GM18868 (cell line): ENCODE data around the gene F11.
A peak's percentile ranks its signal among the peaks of the same experiment; 100 is the strongest.
"Not testable (repeated sequence)": the region's sequence is repeated elsewhere in the genome, so short reads cannot be mapped to it uniquely, and the experiment has no call there.

Experiments used
- ATAC-seq: cut with Tn5 transposase; IDR thresholded peaks from one replicate; pipeline ENCODE4 v1.9.1; 2021; ENCODE audit warnings: mild to moderate bottlenecking, moderate library complexity; ENCODE audit not compliant: unreplicated experiment

The F11 gene

DNA sequence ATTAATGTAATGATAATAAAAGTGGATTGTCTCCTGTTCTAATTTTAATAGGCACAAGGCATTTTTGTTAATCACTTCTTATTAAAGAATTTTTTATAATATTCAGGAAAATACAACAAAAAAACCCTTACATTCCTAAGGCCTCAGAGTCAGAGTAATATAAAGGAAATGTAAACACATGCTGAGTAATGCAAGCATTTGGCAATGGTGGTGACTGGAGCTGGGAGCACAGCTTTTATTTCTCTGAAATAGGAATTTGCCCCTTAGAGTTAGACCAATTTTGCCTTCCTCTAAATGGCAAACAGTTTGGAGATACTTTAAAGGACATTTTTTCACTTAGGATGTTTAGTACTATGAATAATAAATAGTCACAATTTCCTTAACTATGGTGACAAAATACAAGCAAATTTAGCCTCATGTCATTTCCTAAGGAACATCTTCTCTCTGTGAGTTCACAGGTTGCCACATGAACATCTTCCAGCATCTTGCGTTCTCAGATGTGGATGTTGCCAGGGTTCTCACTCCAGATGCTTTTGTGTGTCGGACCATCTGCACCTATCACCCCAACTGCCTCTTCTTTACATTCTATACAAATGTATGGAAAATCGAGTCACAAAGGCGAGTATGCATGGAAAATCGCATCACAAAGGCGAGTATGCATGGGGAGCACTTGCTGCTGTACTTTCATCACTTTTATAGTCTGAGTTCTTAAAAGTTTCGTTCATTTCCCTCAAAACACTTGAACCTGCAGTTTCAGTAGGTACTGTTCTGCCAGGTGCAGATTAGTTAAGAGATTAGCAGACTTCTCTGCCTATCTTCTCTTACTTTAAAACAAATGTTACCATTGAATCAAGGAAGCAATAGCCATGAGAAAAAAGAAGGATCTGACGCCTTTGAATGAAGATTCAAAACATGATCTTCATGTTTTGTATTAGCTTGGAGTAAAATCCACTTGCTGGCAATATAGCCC, 15.9 kb upstream of the F11 start:
- ATAC-seq, result no peak

- no peak for ATAC-seq
Observed at GRCh38 chr4:186250760-186251159, 15.2 kb upstream of the F11 start.

DNA sequence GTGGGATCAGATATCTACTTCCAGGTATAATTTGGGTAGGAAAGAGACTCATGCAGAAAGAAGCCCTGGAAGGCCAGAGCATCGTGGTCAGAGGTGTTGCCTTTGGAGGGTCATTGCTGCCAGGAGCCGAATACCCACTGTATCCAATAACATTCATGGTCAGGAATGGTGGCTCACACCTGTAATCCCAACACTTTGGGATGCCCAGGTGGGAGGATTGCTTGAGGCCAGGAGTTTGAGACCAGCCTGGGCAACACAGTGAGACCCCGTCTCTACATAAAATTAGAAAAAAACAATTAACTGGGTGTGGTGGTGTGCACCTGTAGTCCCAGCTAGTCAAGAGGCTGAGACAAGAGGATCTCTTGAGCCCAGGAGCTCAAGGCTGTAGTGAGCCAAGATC, 10.9 kb upstream of the F11 start:
- no peak for ATAC-seq

DNA sequence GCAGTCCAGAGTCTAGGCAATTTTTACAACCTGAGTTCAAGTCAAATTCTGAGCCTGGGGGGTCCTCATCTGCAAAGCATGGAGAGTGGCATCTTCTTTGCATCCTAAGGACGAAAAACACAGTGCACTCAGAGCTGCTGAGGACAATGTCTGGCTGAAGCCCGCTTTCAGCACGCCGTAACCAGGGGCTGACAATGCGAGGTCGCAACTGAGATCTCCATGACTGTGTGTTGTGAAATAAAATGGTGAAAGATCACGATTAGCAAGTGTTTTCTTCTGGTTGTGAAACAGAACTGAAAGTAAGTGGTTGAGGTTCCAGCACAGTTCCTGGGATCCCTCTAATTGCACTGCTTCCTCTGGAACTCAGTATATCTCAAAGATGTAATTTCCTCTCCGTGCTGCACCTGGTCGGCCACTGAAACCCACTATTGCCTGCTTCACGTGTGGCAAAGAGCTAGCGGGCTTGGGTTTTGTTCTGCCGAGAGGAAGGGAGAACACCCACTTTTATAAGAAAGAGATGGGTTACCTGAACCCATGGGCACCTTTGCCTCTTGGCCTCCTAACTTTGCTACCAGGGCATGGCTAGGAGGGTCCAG, 7.7 kb upstream of the F11 start:
- ATAC-seq, result no peak

- ATAC-seq, result no peak
Observed at GRCh38 chr4:186260117-186260503, 5.9 kb upstream of the F11 start.

GRCh38 chr4:186260504-186261448, 5.2 kb upstream of the F11 start:
- ATAC-seq, result no peak

DNA sequence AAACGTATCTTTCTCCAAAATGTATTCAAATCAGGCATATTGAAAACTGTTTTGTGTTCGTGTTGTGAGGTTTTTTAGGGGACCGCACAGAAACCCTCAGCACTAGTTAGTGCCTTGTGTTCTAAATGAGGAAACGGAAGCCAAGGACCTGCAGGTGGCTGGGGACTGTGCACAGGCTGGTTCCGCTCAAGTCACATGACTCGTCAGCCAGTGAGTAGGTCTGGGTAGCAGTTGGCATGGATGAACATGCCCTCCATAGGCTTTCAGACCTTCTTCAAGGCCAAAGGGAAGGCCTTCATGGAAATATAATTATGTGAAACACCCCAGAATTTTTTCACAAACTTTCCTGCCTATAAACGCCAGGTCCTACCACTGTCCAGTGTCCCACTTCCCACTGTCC, 1.3 kb upstream of the F11 start:
- ATAC-seq, result no peak

DNA sequence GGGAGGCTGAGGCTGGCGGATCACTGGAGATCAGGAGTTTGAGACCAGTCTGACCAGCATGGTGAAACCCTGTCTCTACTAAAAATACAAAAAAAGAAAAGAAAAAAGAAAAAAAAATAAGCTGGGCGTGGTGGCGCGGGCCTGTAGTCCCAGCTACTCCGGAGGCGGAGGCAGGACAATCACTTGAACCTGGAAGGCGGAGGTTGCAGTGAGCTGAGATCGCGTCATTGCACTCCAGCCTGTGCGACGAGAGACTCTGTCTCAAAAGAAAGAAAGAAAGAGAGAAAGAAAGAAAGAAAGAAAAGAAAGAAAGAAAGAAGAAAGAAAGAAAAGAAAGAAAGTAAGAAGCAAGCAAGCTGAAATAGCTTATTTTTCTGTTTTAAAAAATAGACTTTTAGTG, 739 bp upstream of the F11 start:
- ATAC-seq, result not testable (repeated sequence)

- no peak for ATAC-seq
Observed at GRCh38 chr4:186266729-186267456, 904 bp downstream of the F11 start.

GRCh38 chr4:186271081-186271678, 5.2 kb downstream of the F11 start:
- no peak for ATAC-seq

DNA sequence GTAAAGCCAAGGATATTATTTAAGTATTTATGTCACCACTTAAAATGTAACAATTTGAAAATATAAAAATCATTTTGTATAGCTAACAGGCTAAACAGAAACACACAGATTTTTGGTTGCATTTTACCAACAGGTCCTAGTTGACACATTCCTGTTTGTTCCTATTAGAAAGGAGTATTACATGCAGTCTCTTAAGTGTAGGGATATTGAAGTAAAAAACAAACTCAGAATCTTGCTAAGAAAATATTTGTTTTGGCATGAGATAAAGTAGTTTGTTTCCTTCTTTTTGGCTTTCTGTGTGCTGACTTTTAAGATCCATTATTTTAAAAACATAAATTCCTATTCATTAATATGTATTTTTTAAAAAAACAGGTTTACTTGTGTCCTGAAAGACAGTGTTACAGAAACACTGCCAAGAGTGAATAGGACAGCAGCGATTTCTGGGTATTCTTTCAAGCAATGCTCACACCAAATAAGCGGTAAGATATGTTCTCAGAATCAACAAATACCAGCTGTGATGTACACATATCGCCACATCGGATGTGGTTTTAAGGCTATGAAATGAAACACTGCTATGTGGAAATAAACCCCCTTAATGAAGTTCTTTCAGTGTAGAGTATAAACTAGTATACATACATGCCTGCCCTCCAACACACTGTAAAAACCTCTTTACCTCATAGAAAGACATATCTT, 6.9 kb downstream of the F11 start:
- no peak for ATAC-seq

DNA sequence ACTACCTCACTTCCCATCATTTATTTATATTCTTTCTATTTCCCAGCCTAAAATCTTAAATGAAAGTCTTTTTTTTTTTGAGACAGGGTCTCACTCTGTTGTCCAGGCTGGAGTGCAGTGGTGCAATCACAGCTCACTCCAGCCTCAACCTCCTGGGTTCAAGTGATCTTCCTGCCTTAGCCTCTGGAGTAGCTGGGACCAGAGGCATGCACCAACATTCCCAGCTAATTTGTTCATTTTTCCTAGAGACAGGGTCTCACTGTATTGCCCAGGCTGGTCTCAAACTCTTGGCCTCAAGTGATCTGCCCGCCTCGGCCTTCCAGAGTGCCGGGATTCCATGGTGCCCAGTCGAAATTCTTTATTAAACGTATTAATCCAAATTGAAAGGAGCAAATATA, 7.4 kb downstream of the F11 start:
- ATAC-seq, result not testable (repeated sequence)

GRCh38 chr4:186283311-186283710, 17.3 kb downstream of the F11 start:
- no peak for ATAC-seq

DNA sequence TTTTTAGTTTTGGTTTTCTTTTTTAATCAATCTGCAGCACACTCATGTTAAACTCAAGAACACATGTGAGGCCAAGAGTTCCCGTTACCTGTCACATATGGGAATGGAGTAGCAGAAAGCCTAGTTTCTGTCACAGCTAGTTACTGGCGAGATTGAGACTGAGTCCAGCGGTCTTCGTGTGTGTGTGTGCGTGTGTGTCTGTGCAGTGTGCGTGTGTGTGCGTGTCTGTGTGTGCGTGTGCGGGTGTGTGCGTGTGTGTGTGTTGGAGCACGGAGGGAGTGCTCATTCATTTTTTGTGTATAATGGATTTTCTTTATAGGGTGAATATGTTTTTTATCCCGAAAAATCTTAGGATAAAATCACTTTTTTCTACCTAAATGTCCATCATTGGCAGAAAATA, 19.2 kb downstream of the F11 start:
- ATAC-seq, result no peak

GRCh38 chr4:186286581-186286980, 20.6 kb downstream of the F11 start:
- no peak for ATAC-seq

- ATAC-seq, result no peak
Observed at GRCh38 chr4:186291256-186291890, 25.4 kb downstream of the F11 start.

DNA sequence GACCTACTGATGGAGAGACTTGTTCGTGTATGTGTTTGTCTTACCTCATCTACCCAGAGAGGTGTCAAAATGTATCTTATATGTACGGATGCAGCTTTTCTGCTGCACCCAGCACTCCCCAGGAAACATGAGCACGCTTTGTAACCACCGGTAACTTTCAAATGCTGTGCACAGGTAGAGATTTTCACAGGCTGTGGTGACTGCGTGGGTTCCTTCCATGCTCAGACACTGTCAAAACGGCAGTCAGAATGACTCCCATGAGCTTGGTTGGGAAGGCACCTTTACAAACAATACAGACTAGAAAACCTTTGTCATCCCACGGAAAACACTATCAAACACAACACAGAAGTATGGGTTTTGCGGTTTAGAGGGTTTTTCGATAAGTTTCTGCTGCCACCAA, 28.2 kb downstream of the F11 start:
- no peak for ATAC-seq

DNA sequence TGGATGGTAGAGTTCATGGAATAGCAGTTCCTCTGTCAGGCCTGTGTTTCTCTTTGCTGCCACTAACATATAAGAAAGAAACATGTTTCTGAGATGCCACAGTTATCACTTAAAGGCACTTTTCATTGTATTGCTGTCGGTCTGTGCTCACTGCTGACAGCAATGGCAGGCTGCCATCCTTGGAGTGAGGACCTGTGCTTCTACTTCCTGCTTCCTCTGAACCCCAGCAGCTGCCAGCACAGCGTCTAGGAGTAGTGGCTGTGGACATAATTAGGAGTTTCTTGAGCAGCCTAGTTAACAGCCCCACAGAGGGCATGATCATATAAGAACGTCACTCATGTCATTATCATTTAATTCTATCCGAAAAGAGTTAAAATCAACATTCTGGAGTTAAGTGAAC, 30.5 kb downstream of the F11 start:
- ATAC-seq, result no peak

DNA sequence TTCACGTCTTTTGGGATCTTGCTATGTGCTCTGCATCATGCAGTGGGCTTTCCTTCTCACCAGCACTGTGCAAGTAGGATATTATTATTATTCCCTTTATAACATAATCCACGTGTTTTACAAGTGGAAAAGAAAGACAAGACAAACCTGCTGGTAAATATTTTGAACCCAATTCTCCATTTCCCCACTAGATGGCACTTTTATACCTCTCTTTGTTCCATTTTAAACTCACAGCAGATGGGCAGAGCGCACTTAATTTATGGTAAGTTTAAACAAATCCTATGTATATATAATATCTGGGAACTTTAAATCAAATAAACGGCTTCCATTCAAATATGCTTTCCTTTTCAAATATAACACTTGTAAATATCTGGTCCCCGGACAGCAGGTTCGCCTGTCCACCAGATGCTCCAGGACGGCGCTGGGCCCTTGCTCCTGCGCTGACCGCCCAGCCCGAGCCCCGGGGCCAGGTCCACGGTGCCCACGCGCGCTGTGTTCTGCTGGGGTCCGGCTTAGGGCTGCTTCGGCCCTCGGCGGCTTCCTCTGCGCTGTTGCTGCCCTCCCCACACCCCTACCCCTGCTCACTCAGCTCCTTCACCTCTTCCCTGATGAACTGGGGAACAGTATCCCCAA, 31.1 kb downstream of the F11 start:
- ATAC-seq, result peak; percentile 43
